Stimulated activated CD8-positive, alpha-beta memory T cell treated with anti-CD3 and anti-CD28 coated beads, Interleukin-7, amount 100 ng/mL, for 1 hour (primary cell): ENCODE measurements around the gene FZD1.
"Not testable (repeated sequence)": the region's sequence is repeated elsewhere in the genome, so short reads cannot be mapped to it uniquely, and the experiment has no call there.

Experiments used
- DNase-seq, 2 donors: peaks; one replicate each; pipeline ENCODE4 v3.0.0-alpha.2; 2020; ENCODE audit warnings: low read depth in 2 of 2

Gene FZD1

DNA sequence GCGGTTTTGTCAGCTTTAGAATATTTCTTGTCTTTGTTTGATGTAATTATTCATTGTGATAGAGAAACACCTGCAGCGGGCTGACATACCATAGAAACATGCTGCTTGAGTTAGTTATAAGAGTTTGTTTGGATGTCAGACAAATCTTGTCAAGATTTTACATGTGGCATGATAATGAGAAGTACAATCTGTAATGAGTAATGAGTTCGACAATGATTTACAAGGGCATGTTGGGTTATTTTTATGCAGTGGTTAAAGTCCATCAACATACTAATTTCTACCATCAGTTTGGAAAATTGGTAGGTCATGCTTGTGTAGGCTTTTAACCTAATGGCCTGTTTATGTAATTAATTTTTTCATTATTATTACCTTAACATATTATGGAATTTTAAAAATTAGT is 31.3 kb downstream of the FZD1 start:
- DNase-seq: no peak

DNA sequence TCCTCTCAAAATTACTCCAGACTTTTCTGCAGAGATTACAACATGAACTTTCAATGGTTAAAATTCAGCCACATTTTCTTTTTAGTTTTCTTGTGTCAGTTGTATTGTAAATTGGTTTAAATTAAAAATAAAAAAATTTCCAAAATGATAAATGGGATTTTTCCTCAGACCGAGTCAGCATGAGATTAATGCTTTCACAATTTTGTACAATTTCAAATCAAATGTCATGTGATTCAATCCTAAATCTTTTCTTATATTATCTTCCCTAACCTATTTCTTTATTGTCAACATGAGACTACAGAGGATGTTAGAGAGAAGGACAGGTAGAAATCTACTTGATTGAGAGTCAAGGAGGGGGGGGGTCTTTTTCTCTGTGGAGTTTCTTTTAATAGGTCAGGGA is 33.7 kb downstream of the FZD1 start:
- no peak for DNase-seq

DNA sequence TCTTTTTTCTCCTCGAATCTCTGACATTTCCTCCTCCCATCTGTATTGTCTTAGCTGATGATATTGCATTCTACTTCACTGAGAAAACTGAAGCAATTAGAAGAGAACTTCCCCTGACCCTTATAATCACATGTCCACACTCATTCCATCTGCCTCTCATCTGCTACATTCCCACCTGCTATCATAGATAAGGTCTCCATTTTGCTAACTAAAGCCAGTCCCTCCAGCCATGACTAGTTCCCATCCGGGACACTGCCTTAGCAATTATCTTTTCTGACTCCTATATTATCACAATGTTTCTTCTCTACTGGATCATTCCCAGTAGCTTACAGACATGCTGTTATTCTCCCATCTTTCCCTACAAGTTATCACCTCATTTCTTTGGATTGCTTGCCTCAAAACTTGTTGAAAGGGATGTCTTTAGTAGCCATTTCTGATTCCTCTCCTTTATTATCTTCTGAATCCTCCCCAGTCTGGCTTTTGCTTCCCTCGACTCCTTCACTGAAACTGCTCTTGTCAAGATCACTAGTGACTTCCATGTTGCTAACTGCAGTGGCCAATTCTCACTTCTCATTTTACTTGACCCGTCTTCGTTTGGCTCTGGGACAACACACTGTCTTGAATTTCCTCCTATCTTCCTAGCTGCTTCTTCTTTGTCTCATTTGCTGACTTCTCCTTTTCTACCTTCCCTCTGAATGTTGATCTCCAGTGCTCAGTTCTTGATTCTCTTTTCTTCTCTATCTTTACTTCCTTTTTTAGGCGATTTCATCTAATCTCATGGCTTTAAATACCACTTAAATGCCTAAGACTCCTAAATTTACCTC is 35.9 kb downstream of the FZD1 start:
- no peak for DNase-seq

DNA sequence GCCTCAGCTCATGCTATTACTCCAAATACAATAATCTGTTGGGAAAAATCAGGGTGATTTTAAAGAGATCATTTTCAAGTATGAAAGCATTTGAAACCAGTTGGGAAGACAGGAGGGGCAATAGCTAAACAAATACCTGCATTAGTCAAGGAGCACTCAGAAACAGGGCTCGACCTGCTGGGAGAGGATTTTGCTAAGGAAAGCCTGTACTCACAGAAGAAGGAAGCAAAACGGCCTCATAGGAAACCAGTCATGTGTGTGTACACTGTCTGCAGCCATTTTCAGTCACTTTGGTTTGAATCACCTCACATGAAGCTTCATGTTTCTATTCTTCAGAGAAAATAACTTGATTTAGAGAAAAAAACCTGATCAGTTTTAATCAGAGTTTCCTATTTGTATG is 38.6 kb downstream of the FZD1 start:
- no peak for DNase-seq

GRCh38 chr7:91306266-91306665 is 42.0 kb downstream of the FZD1 start:
- no peak for DNase-seq

- DNase-seq: no peak
These were observed 43.2 kb downstream of the FZD1 start for GRCh38 chr7:91307467-91307866.

DNA sequence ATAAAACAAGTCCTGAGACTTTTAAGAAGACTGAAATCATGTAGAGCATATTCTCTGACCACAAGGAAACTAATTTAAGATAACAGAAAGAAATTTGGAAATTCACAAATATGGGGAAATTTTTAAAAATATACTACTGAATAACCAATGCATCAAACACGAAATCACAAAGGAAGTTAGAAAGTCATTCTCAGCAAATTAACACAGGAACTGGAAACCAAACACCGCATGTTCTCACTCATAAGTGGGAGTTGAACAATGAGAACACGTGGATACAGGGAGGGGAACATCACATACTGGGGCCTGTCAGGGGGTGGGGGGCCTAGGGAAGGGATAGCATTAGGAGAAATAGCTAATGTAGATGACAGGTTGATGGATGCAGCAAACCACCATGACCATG is 44.0 kb downstream of the FZD1 start:
- DNase-seq: not testable (repeated sequence)

GRCh38 chr7:91310830-91311460 is 46.7 kb downstream of the FZD1 start:
- DNase-seq: no peak

GRCh38 chr7:91311839-91312238 is 47.6 kb downstream of the FZD1 start:
- DNase-seq: no peak

DNA sequence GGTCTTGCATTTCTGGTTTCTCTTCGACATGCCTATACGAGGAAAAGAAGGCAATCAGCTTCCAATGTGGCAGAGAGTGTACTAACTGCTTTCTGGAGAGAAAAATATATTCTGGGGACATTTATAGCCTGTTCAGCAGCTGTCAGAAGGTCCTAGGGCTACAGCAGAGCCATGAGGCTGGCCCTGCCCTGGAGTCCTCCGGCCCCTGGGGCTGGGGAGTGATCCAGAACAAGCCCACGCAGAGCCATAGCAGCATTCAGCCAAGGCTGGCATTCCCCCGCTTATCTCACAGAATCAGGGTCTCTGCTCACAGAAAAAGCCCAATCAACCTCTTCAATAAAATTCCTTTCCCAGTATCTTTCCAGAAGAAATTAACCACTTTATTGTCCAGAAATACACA is 48.9 kb downstream of the FZD1 start:
- no peak for DNase-seq

- no peak for DNase-seq
These were observed 50.5 kb downstream of the FZD1 start for GRCh38 chr7:91314591-91315323.

- no peak for DNase-seq
These were observed 52.2 kb downstream of the FZD1 start for GRCh38 chr7:91316426-91316825.

- DNase-seq: no peak
These were observed 55.1 kb downstream of the FZD1 start for GRCh38 chr7:91319351-91319750.

GRCh38 chr7:91320366-91321078 is 56.3 kb downstream of the FZD1 start:
- no peak for DNase-seq
